Activated CD4-positive, alpha-beta memory T cell treated with anti-CD3 and anti-CD28 coated beads for 36 hours (primary cell): Measurements from ENCODE around the gene PHOSPHO1. TPM values are rescaled to one million over a fixed set of nuclear protein-coding genes. Genes with fewer than 3 reads are reported as not detected.

Experiments
- CTCF ChIA-PET: fragments of 350-600 bp; sonication (Branson Sonifier 250); formaldehyde crosslinking; loops from one replicate; lab custom pipeline; 2021; ENCODE audit warnings: antibody characterized with exemption, inconsistent platforms; lab: Charles Lee
- POLR2A ChIA-PET: fragments of 350-600 bp; sonication (Branson Sonifier 250); formaldehyde crosslinking; loops from one replicate; lab custom pipeline; 2021; ENCODE audit warnings: antibody characterized with exemption; lab: Charles Lee
- DNase-seq: peaks from one replicate; pipeline ENCODE4 v3.0.0-alpha.2; 2020
- H3K27ac Mint-ChIP-seq: one replicate; pipeline ENCODE4 v1.8.0; 2021; ENCODE audit warnings: mixed read lengths
- H3K27me3 Mint-ChIP-seq: one replicate; pipeline ENCODE4 v1.8.0; 2021; ENCODE audit warnings: mixed read lengths
- H3K36me3 Mint-ChIP-seq: one replicate; pipeline ENCODE4 v1.8.0; 2021; ENCODE audit warnings: mixed read lengths
- H3K4me1 Mint-ChIP-seq: one replicate; pipeline ENCODE4 v1.8.0; 2021; ENCODE audit warnings: low read depth, mixed read lengths
- H3K4me3 Mint-ChIP-seq: one replicate; pipeline ENCODE4 v1.8.0; 2021; ENCODE audit warnings: mild to moderate bottlenecking, mixed read lengths
- H3K9me3 Mint-ChIP-seq: one replicate; pipeline ENCODE4 v1.8.0; 2021; ENCODE audit warnings: mixed read lengths
- intact Hi-C: fragments of 100-400 bp; cut with micrococcal nuclease; formaldehyde crosslinking; loops from one replicate; pipeline ENCODE4 v1.15.1; 2023
- total RNA-seq, 2 experiments: library from RNA; stranded (reverse); gene quantifications; one replicate each; pipeline ENCODE4 v1.2.3, GENCODE V29; 2021

Gene PHOSPHO1
- total RNA-seq, 2 experiments from 2014 or later: not detected

DNA sequence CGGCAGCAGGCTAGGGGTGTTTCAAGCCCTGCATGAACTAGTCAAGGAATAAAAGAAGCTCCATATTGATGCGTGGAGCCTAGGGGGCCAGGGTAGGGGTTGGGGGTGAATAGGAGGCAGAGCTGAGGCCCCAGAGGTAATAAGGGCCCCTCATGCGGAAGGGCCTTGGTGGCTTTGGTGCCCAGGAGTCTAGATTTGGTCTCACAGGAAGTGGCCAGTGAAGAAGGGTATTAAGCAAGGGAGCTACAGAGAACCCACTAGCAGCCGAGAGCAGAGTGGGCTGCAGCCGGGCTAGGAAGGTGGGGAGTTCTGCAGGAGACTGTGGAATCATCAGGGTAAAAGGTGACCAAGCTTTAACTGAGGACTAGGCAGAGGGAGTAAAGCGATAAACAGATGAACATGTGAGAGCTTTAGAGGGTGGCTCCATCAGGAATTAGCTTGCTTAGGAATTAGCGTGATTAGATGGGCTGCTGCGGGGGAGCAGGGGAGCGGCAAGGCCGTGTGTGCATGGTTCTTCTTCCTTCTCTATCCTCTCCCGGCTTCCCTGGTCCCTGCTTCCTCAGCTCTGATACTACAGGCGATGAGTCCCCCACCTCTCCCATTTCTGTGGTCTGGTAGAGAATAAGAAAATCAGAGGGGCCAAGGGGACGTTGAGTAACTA is 30.0 kb downstream of the PHOSPHO1 start:
- Mint-ChIP-seq H3K9me3 (no peaks in the 10 kb centered on the region), H3K4me3 (no peak overlapping the region), H3K4me1 (peaks cover 6% of the 10 kb centered on the region), H3K27me3 (no peaks in the 10 kb centered on the region), H3K36me3 (no peaks in the 10 kb centered on the region), H3K27ac (no peak overlapping the region)
- DNase-seq: no peak
- POLR2A ChIA-PET: interaction anchor here (1.3 kb wide), 1 partner anchor 9 kb away, joined by 5 read pairs; no protein-coding TSS in a partner anchor
- CTCF ChIA-PET: interaction anchor here (1.1 to 2.2 kb wide), 4 partner anchors 19 to 168 kb away, joined by 3 to 6 read pairs (median 4); no protein-coding TSS in a partner anchor
- intact Hi-C loops: no loop called here

DNA sequence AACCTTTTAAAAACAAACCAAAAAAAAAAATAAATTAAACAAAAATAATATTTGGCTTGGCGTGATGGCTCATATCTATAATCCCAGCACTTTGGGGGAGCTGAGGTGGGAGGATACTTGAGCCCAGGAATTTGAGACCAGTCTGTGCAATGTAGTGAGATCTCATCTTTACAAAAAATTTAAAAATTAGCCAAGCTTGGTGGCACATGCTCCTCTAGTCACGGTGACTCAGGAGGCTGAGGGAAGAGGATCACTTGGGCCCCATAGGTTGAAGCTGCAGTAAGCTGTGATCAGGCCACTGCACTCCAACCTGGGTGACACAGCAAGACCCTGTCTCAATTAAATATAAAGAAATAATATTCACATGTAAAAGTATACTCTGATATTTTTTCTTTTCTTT is 32.4 kb downstream of the PHOSPHO1 start:
- no peak overlapping the region for H3K27ac Mint-ChIP-seq
- H3K4me3 Mint-ChIP-seq: no peak overlapping the region
- no peaks in the 10 kb centered on the region for H3K9me3 Mint-ChIP-seq
- DNase-seq: no peak
- ChIA-PET CTCF (interaction anchor here (1.4 to 1.9 kb wide), 5 partner anchors 10 to 29 kb away, joined by 3 to 10 read pairs (median 5); no protein-coding TSS in a partner anchor), POLR2A (no interaction called here)
- H3K36me3 Mint-ChIP-seq: no peaks in the 10 kb centered on the region
- intact Hi-C loops: loop anchor here (10.0 kb wide), 2 partner anchors 363 to 1993 kb away; partner anchors contain the start of genes CALCOCO2 and MYL4
- peaks cover 23% of the 10 kb centered on the region for H3K4me1 Mint-ChIP-seq
- no peaks in the 10 kb centered on the region for H3K27me3 Mint-ChIP-seq

DNA sequence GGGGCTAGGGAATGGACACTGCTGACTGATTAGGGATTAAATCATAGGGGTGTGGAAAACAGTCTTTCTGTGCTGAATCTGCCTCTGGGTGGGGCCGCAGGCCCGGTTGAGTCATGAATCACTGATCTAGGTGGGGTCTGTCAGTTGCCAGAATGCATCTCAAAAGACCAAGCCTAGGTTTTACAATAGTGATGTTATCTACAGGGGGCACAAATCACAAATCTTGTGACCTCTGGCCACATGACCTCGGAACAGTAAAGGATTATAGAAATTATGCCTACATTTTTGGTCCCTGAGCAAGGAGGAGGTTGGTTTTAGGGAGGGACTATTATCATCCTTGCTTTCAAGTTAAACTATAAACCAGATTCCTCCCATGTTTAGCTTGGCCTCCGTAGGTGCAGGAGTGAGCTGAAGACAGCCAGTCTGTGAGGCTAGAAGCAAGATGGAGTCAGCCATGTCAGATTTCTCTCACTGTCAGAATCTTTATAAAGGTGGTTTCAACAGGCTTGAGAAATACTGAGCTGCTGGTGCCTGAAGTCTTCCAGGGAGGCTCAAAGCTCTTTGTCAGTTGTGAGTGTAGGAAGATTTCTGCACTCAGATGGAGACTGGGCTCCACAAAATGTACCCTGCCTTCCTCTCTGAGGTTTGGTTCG is 33.1 kb downstream of the PHOSPHO1 start:
- Mint-ChIP-seq H3K36me3 (peaks cover 2% of the 10 kb centered on the region), H3K4me1 (peaks cover 25% of the 10 kb centered on the region), H3K9me3 (no peaks in the 10 kb centered on the region), H3K27me3 (no peaks in the 10 kb centered on the region), H3K4me3 (no peak overlapping the region), H3K27ac (no peak overlapping the region)
- no peak for DNase-seq
- ChIA-PET CTCF (interaction anchor here (1.4 to 1.9 kb wide), 4 partner anchors 11 to 28 kb away, joined by 3 to 10 read pairs (median 5); no protein-coding TSS in a partner anchor), POLR2A (no interaction called here)
- intact Hi-C loops: loop anchor here (10.0 kb wide), 2 partner anchors 363 to 1993 kb away; partner anchors contain the start of genes CALCOCO2 and MYL4

DNA sequence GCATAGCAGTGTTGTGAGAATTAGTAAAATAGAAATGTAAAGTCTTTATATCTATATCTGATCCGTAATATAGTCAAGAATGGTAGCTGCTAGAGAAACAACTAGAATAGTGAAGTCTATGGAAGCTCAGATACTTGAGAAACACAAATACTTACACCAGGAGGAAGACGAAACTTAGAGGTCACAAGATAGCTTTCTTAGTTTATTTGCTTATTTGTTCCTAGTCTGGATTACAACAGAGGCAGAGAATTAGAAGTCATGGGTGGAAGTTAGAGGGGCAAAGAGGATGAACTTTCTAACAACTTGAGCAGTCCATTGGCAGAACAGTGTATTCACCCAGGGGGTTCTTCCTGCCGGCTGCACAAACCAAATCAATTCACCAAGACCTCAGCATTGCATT is 34.1 kb downstream of the PHOSPHO1 start:
- Mint-ChIP-seq H3K27ac (no peak overlapping the region), H3K4me3 (no peak overlapping the region), H3K9me3 (no peaks in the 10 kb centered on the region), H3K27me3 (no peaks in the 10 kb centered on the region), H3K4me1 (peaks cover 25% of the 10 kb centered on the region), H3K36me3 (peaks cover 5% of the 10 kb centered on the region)
- DNase-seq: no peak
- intact Hi-C loops: loop anchor here (10.0 kb wide), 2 partner anchors 362 to 1992 kb away; partner anchors contain the start of genes CALCOCO2 and MYL4
- ChIA-PET POLR2A (no interaction called here), CTCF (no interaction called here)

DNA sequence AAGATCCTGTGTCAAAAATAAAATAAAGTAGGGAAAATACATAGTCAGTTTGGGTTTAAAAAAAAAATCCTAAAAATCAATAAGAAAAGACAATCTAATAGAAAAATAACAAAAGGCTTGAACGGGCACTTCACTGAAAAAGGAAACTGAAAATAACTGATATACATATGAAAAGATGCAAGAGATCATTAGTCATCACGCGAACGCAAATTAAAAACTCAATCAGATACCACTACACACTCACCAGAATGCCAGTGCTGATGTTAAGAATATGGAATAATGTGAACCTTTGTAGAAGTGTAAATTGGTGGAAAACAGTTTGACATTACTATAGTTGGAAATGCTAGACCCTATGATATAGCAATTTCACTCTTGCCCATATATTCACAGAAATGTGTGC is 34.8 kb downstream of the PHOSPHO1 start:
- ChIA-PET POLR2A (interaction anchor here (0.9 to 1.0 kb wide), 2 partner anchors 13 to 15 kb away, joined by 3 read pairs; partner anchors contain the start of gene ABI3), CTCF (no interaction called here)
- Mint-ChIP-seq H3K4me1 (peaks cover 28% of the 10 kb centered on the region), H3K9me3 (no peaks in the 10 kb centered on the region), H3K27ac (peak overlapping the region; percentile 79), H3K27me3 (no peaks in the 10 kb centered on the region), H3K4me3 (peak overlapping the region; percentile 4), H3K36me3 (peaks cover 5% of the 10 kb centered on the region)
- intact Hi-C loops: loop anchor here (10.0 kb wide), 2 partner anchors 361 to 1991 kb away; partner anchors contain the start of genes CALCOCO2 and MYL4
- DNase-seq: no peak

DNA sequence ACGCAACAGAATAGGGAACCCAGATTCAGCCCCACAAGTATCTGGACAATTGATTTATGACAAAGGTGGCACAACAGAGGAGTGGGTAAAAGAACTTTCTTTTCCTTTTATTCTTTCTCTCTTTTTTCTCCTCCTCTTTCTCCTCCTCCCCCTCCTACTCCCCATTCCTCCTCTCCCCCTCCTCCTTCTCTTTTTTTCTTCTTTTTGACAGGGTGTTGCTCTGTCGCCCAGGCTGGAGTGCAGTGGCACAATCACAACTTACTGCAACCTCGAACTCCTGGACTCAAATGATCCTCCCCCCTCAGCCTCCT is 36.3 kb downstream of the PHOSPHO1 start:
- intact Hi-C loops: loop anchor here (5.0 to 10.0 kb wide), 3 partner anchors 98 to 1989 kb away; partner anchors contain the start of genes CALCOCO2 and MYL4
- H3K9me3 Mint-ChIP-seq: no peaks in the 10 kb centered on the region
- peaks cover 28% of the 10 kb centered on the region for H3K4me1 Mint-ChIP-seq
- H3K27me3 Mint-ChIP-seq: no peaks in the 10 kb centered on the region
- H3K4me3 Mint-ChIP-seq: peak overlapping the region; percentile 29
- DNase-seq: no peak
- ChIA-PET CTCF (interaction anchor here (1.3 kb wide), 1 partner anchor 34 kb away, joined by 4 read pairs; no protein-coding TSS in a partner anchor), POLR2A (interaction anchor here (1.3 kb wide), 1 partner anchor 22 kb away, joined by 3 read pairs; no protein-coding TSS in a partner anchor)
- peaks cover 5% of the 10 kb centered on the region for H3K36me3 Mint-ChIP-seq
- H3K27ac Mint-ChIP-seq: peak overlapping the region; percentile 51

DNA sequence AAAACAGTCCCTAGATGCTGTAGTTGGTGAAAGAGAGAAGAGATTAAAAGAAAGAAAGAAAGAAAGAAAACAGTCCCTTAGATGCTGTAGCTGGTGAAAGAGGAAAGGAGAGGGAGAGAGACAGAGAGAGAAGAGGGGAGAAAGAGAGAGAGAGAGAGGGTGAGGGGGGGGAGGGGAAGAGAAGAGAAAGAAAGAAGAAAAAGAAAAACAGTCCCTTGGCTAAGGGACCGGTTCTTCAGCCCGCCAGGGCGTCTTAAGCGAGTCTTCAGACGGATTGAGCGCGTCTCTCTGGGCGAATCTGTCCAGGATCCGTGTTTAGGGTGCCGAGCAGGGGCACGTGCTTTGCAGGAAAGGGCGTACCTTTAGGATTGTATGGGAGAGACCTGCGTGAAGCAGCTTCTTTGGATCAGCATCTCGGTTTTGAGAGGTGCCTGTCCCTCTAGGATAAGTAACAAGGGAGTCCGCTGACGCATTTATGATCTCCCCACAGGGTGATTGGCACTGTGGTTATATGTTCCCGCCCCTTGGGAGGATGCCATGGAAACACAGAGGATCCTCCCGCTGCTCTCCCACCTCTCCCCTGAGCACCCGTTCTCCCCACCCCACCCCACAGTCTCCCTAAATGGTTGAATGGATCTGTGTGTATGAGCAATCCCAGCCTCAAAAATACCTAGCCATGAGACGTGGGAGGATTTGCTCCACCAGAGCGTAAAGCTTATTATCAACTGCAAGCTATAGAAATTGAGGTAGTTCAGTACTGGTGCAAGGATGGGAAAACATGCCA is 36.9 kb downstream of the PHOSPHO1 start:
- peaks cover 28% of the 10 kb centered on the region for H3K4me1 Mint-ChIP-seq
- intact Hi-C loops: loop anchor here (2.0 to 10.0 kb wide), 6 partner anchors 17 to 1989 kb away; partner anchors contain the start of genes ABI3, ATP5MC1, CALCOCO2 and GNGT2
- peak overlapping the region; percentile 98 for H3K27ac Mint-ChIP-seq
- DNase-seq: peak; percentile 59
- ChIA-PET POLR2A (interaction anchor here (0.6 to 3.1 kb wide), 4 partner anchors 16 to 31 kb away, joined by 3 to 14 read pairs (median 5); partner anchors contain the start of genes ABI3 and GNGT2), CTCF (interaction anchor here (1.2 to 4.3 kb wide), 3 partner anchors 13 to 34 kb away, joined by 3 to 32 read pairs (median 4); no protein-coding TSS in a partner anchor)
- peak overlapping the region; percentile 83 for H3K4me3 Mint-ChIP-seq
- no peaks in the 10 kb centered on the region for H3K9me3 Mint-ChIP-seq
- H3K36me3 Mint-ChIP-seq: peaks cover 5% of the 10 kb centered on the region
- no peaks in the 10 kb centered on the region for H3K27me3 Mint-ChIP-seq

DNA sequence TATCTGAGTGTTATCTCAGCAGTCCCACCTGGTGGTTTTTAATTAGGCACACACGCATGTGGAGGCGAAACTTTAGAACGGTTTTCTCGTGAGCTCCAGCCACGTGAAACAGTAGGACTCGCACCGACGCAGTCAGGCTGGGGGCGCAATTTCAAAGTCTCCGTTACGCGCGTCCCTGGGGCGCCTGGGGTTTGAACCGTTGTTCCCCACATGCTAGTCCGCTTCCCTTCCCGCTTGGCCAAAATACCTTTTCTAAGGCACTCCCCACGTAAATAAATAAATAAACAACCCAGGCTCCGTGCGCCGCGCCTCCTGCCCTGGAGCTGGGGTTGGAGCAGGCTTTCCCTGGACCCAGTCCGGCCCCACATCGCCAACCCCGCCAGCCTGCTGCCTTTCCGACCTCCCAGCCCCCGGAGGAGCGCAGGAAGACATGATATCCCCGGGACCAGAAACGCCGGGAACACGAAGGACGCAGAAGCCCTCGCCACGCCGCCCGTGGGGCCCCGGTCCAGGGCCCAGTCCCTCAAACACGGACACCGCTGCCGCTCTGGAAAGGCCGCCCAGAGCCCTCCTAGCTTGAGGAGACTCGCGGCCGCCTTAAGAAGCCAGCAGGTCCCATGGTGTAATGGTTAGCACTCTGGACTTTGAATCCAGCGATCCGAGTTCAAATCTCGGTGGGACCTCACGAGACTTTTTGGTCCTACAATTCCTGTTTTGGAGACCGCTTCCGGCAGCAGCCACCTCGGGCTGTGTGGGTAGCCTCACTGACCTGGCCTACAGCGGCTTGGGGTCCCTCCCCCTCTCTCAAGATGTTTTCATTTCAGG is 38.5 kb downstream of the PHOSPHO1 start:
- Mint-ChIP-seq H3K9me3 (no peaks in the 10 kb centered on the region), H3K4me1 (peaks cover 28% of the 10 kb centered on the region), H3K36me3 (peaks cover 5% of the 10 kb centered on the region), H3K4me3 (peak overlapping the region; percentile 83), H3K27ac (peak overlapping the region; percentile 98), H3K27me3 (no peaks in the 10 kb centered on the region)
- POLR2A ChIA-PET: interaction anchor here (1.0 to 3.1 kb wide), 7 partner anchors 18 to 284 kb away, joined by 4 to 14 read pairs (median 6); partner anchors contain the start of genes ABI3, GNGT2, SNF8 and UBE2Z
- DNase-seq: peak; percentile 95
- intact Hi-C loops: loop anchor here (1.0 to 10.0 kb wide), 7 partner anchors 19 to 1987 kb away; partner anchors contain the start of genes ABI3, ATP5MC1, CALCOCO2 and GNGT2
- CTCF ChIA-PET: interaction anchor here (1.0 to 4.3 kb wide), 10 partner anchors 9 to 364 kb away, joined by 3 to 32 read pairs (median 5); no protein-coding TSS in a partner anchor

DNA sequence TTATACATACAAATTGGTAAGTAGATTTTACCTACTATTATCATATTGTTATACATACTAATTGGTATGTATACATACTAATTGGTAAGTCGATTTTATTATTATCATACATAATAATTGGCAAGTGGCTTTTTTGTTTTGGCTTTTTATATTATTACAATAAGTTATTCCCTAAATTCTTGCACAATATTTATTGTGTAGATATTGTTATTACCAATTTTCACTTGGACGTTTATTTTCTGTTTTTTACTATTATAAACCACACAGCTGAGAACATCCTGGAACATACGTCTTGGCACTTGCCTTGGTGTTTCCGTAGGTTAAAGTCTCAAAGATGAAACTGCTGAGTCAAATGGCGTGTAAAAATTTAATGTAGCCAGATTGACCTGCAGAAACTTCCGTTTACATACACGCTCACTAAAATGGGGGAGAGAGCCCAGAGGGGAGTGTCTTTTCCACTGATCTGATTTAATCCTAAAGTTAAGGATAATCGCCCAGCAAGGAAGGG is 39.1 kb downstream of the PHOSPHO1 start:
- H3K9me3 Mint-ChIP-seq: no peaks in the 10 kb centered on the region
- peak overlapping the region; percentile 83 for H3K4me3 Mint-ChIP-seq
- peaks cover 5% of the 10 kb centered on the region for H3K36me3 Mint-ChIP-seq
- DNase-seq: no peak
- intact Hi-C loops: loop anchor here (5.0 to 10.0 kb wide), 3 partner anchors 101 to 1987 kb away; partner anchors contain the start of genes CALCOCO2 and MYL4
- peaks cover 28% of the 10 kb centered on the region for H3K4me1 Mint-ChIP-seq
- H3K27me3 Mint-ChIP-seq: no peaks in the 10 kb centered on the region
- ChIA-PET CTCF (interaction anchor here (1.0 to 4.3 kb wide), 9 partner anchors 9 to 365 kb away, joined by 3 to 32 read pairs (median 4); no protein-coding TSS in a partner anchor), POLR2A (interaction anchor here (1.0 to 3.1 kb wide), 6 partner anchors 18 to 247 kb away, joined by 4 to 14 read pairs (median 6); partner anchors contain the start of genes ABI3, GNGT2 and SNF8)
- peak overlapping the region; percentile 98 for H3K27ac Mint-ChIP-seq

DNA sequence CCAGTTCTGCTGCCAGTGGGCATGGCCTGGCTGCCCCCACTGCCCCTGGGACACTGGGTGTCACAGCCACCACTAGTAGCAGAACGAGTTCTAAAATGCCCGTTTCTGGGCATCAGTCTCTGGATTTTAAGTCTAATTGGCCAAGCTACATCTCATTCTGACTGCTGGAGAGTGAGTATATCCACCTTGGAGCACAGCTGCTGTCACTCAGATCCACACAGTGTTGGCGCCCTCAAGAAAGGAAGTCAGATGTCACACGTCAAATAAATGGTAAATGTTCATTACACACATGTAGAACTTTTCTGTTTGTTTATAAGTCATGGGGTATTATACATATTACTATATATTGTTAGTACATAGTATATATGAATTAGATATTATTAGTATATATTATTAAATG is 39.7 kb downstream of the PHOSPHO1 start:
- ChIA-PET CTCF (interaction anchor here (1.3 to 4.3 kb wide), 4 partner anchors 10 to 100 kb away, joined by 3 to 32 read pairs (median 20); no protein-coding TSS in a partner anchor), POLR2A (interaction anchor here (0.7 to 3.1 kb wide), 3 partner anchors 19 to 201 kb away, joined by 3 to 14 read pairs (median 6); partner anchors contain the start of genes ABI3 and GNGT2)
- no peaks in the 10 kb centered on the region for H3K27me3 Mint-ChIP-seq
- peak overlapping the region; percentile 61 for H3K27ac Mint-ChIP-seq
- no peak overlapping the region for H3K4me3 Mint-ChIP-seq
- DNase-seq: no peak
- H3K36me3 Mint-ChIP-seq: peaks cover 8% of the 10 kb centered on the region
- H3K4me1 Mint-ChIP-seq: peaks cover 26% of the 10 kb centered on the region
- intact Hi-C loops: loop anchor here (5.0 to 10.0 kb wide), 3 partner anchors 101 to 1986 kb away; partner anchors contain the start of genes CALCOCO2 and MYL4
- peaks cover 4% of the 10 kb centered on the region for H3K9me3 Mint-ChIP-seq
